CD4-positive, alpha-beta T cell treated with Interleukin-17A for 1 hour (primary cell): ENCODE data around the gene ADARB2.
"Not testable (repeated sequence)": the region's sequence is repeated elsewhere in the genome, so short reads cannot be mapped to it uniquely, and the experiment has no call there.

Experiments used
- DNase-seq: peaks from one replicate; pipeline ENCODE4 v3.0.0-alpha.2; 2020

The ADARB2 gene

DNA sequence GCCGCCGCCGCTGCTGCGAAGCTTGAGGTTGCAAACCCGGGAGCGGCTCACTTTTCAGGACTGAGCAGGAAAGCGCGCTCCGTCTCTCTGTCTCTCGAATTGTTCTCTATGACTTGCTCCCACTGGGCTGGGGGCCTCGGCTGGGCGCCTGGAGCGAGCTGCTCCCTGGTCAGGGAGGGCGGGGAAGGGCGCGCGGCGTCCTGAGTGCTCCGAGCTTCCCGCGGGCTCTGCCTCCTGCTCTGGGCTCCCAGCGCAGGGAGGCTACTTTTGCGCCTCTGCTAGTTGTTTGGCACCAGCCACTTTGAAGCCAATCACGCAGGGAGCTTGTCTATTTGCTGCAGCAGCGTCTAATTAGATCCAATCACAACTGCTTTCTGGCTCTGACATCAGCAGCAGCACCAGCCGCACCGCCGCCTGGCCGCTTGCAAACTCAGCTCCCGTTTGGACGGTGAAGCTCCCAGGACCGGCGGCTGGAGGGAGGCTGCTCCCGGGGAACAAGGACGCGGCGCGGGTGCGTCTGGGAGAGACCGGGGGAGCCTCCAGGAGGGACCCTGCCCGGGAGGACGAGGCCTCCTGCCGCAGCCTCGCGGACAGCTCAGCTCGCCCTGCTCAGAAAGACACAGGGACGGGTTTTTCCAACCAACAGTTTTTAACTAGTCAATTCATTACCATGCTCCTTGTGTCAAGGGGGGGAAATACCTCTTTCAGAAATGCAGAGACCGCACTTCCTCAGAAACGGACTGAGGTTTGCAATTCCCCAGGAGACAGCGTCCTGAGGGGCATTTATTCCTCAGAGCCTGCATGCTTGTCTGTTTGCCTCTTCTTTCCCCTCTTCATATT is at the start of gene ADARB2:
ADARB2 (minus strand) TSS at position 304 of the 840 bp plus-strand sequence.
- no peak for DNase-seq

DNA sequence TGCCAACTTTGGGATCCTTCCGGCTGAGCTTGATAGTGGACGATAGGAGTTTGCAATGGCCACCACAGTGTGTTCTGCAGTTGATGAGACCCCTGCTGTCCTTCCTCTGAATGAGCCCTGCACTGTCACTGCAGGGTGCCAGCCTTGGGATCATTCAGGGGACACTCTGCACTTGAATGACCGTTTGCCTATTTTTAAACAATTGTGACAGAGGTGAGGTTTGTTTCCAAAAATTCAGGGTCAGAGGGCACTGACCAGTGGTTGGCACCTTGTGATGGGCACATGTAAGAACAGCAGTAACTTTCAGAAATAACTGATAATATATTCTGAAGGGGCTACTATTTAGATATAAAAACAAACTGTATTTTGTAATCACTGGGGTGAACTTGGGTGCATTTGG is 48.5 kb upstream of the ADARB2 start:
- no peak for DNase-seq

DNA sequence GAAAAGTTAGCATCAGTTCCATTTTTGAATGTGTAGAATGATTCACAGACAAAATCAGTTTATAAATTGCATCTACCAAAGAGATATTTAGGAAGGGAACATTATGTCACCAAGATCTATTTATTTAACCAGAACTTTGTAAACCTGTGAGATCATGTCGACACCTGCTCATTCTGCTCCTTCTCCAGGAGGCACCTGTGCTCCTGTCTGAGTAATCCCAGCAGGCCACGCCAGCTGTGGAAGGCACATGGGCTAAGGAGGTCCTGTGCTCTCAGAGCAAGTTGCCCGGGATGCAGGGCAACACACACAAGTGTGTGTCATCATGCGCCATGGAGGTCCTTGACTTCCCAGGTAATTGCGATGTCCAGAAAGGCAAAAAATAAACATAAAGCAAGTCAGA is 45.5 kb upstream of the ADARB2 start:
- no peak for DNase-seq

DNA sequence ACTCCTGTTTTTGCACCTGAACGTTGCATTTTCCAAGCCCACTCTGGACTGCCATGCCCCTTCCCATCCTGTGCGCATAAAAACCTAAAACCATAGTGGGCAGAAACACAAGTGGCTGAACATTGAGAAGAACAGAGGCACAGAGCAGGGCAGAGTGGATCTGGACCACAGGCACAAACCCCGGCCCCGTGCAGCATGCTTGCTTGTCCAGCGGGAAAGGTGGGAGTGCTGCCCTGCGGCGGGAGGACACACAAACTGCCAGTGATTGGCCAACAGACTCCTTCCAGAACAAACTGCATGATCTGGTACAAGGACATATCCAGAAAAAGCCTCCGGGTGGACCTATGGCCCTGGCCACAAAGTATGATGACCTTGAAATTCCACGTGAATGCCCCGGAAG is 42.5 kb upstream of the ADARB2 start:
- no peak for DNase-seq

DNA sequence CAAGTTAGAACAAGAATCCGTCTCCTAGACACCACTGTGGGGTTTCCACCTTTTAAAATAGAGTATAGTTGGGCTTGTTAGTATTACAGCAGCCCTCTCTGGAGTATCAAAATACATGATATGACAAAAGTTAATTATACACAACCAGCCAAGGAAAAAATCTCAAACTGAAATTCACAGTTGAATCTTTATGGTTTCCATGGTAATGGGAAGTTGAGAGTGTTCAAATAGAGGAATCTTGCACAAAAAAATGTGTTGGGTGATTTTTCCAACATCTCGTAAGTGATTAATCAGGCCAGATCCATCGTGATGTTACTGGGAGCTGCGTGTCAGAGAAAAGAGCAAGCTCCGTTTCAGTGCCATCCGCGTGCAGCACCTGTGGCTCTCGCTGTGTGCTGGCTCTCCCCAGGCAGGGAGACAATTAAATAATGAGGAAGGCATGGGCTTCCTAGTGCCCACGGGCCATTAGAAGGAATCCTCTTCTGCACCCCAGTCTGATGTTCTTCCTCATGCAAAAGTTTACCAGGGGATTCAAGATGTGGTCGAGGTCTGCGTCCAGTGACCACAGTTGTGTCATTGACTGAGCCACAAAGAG is 41.1 kb upstream of the ADARB2 start:
- DNase-seq = no peak

DNA sequence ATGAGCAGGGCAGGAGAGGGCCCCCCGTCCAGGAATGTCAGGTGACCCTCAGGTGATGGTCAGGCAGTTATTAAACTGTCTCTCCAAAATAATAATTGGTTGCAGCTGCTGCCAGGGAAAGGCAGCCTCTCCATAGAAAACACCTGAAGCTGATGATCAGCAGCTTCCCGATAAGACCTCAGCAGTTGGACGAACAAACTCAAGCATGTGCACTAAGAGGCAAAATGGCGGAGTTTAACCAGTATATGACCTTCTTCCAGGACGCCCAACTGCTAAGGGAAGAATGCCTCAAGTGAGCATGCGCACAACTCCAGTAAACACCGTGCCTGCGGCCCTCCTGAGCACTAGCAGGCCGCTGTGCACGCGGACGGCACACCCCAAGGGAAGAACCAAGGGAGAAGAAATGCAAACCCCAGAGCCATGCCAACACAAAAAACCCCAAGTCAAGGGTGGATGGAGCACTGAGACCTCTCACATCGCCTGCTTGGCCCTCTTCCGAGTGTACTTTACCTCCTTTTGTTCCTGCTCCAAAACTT is 38.9 kb upstream of the ADARB2 start:
- DNase-seq = no peak

DNA sequence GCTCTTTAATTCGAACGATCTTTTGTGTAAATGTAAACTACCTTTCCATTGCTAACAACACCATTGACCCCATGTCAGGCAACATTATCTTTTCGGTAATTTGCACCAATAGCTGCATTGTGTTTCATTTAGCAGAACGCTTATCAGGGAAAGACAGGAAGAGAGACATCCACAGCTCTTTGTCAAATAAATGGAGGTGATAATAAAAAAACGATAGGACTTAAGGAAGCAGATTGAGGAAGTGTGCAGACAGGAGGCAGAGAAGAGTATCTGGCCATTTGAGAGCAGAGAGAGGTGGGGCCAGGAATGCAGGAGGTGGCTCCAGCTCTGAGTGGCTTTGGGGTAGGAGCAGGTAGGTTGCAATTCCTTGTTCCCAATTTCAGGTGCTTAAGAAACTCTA is 37.5 kb upstream of the ADARB2 start:
- no peak for DNase-seq

DNA sequence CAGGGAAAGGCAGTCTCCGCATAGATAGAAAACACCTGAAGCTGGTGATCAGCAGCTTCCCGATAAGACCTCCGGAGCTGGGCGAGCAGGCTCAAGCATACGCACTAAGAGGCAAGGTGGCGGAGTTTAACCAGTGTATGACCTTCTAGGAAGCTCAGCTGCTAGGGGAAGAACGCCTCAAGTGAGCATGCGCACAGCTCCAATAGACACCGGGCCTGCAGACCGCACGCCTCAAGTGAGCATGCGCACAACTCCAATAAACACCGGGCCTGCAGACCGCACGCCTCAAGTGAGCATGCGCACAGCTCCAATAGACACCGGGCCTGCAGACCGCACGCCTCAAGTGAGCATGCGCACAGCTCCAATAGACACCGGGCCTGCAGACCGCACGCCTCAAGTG is 35.9 kb upstream of the ADARB2 start:
- not testable (repeated sequence) for DNase-seq

DNA sequence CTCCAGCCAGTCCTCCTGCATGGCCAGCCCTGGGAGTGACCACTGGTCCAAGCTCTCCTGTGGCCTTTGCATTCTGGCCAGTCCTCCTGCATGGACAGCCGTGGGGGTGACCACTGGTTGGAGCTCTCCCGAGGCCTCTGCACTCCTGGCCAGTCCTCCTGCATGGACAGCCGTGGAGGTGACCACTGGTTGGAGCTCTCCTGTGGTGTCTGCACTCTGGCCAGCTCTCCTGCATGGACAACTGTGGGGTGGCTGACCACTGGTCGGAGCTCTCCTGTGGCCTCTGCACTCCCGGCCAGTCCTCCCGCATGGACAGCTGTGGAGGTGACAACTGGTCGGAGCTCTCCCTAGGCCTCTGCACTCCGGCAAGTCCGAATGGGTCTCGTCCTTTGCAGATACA is 28.7 kb upstream of the ADARB2 start:
- DNase-seq = no peak

DNA sequence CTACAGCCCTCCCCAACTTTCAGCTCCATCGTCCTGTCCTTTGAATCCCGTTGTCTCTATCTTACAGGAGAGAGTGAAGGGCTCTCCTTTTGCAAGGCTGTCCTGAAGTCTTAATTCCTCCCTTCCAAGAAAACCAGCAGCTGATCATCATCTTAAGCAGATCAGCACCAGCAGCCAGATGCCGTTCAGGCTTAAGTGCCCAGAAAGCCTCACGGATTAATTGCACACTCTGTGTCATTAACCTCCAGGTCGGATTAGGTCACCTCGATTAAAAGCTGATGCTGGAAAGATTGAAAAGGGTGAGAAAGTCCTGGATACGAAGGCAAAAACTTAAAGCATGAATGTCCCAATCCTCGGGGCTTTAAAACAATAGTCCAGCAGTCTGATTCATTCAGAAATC is 24.8 kb upstream of the ADARB2 start:
- no peak for DNase-seq

DNA sequence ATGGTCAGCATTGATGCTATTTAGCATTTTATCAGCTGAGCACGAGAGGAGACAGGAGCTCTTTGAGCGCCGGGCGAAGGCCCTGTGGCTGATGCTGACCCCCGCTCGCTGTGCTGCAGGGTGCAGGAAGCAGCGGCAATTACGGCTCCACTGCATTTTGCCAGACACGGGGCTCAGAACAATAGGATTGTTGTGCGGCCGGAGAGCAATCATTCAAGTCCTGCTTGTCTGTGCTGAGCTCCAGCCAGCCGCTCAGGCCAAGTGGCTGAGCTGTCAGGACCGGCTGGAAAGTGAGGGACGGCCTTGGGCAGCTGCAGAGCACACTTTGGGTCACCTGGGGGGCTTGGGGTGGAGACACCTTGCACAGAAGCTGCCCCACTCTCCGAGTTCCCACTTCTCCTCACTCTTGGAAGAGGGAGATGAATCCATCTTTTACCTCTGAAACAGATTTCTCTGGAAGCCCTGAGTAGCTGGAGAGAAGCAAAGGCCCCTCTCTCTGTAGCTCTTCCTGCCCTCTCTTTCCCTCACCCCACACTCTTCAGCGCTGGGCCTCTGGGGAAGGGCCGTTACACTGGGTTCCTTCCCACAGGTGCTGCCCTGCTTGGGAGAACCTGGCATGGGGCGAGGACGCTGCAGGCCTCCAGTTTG is 17.3 kb upstream of the ADARB2 start:
- no peak for DNase-seq

DNA sequence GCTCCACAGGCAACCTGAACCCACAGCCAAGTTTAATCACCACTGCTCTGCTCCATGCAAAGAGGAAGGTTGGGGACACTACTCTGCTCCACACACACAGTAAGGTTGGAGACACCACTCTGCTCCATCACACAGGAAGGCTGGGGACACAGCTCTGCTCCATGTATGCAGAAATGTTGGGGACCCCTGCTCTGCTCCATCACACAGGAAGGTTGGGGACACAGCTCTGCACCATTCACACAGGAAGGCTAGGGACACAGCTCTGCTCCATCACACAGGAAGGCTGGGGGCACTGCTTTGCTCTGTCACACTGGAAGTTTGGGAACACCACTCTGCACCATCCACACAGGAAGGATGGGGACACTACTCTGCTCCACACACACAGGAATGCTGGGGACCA is 14.8 kb upstream of the ADARB2 start:
- no peak for DNase-seq

DNA sequence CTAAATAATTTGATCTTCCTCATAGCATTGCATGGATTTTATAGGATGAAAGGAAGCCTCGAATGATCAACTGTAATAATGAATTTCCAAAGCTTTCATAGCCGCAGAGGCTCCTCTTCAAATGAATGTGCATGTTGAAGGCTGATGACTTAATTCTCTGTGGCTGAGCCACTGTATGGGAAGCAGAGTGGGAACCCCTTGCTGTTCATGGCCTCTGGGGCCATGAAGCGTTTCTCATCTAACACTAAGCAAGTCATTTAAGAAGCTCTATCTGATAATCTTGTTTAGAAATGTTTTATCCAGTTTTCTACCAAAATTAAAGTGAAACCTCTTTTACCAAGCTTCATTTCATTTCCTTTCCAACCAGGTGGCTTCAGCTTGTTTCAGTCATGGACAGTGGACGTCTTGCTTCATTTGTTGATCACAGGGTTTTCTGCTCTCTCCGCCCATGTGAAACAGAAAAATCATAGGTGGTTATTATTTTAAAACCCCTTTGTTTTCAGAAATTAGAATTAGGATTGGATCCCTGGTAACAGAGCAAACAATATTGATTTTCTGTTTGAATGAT is 10.3 kb upstream of the ADARB2 start:
- no peak for DNase-seq

DNA sequence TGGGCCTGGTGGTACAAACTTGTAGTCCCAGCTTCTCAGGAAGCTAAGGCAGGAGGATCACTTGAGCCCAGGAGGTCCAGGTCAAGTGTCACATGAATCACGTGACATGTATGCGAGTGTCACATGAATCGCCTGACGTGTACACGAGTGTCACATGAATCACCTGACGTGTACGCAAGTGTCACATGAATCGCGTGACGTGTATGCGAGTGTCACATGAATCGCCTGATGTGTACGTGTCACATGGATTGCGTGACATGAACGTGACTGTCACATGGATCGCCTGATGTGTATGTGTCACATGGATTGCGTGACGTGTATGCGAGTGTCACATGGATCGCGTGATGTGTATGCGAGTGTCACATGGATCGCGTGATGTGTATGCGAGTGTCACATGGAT is 9.5 kb upstream of the ADARB2 start:
- DNase-seq = no peak

DNA sequence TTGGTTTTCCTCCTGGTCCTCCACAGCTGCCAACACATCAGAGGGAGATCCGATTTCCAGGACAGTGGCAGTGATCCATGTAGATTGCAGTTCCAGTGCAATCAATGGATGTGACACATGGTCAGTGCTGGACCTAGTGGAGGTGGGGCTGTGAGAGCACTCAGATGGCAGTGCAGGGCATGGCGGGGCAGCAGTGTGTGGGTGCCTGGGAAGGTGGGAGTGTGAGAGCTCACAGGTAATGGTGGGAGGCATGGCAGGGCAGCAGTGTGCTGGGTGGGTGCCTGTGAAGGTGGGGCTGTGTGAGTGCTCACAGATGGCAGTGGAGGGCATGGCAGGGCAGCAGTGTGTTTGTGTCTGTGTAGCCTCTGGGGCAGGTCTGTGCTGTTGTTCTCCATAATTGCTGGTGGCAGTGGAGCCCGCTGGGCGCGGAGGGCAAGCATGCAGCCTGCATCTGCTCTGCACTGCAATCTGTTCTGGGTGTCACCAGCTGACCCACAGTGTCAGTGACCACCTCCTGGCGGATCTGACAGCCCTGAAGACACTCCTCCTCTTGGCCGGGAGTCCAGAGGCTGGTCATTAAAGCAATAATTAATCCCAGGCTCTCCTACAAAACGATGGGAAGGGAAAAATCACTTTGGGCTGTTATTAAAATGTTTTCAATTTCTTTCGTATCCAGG is 8.6 kb upstream of the ADARB2 start:
- no peak for DNase-seq

DNA sequence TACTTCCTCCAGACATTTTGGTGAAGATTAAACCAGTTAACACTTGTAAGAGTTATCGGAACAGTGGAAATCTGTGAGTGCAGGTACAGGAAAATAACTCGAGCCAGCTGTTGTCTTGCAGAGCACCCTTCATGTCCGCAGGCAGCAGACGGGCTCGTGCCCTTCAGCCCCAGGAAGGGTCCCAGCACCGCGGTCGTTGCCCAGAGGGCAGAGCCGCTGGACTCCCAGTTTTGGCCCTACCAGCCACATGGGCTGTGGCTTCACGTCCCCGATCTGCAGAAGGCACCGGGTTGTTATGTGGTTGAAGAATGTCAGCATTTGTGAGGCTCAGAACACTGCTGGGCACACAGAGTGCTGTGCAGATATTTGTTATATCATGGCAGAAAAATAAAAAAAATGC is 7.2 kb upstream of the ADARB2 start:
- DNase-seq = no peak

DNA sequence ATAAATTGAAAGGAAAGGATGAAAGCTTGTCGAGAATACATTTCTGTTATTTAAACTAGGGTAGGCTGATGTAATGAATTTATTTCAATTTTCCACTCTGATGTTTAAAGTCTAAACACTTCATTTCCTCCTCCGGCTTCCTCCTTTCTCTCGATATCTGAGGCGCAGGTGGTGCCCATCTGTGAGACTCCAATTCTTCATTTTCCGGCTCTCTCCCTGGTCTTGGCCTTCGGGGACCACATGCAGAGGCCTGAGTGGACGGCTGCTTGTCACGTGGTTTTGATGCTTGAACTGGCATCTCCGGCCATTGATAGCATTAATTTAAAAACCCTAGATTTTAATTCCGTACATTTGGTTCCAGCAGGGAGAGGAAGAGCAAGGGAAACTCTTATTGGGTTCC is 5.8 kb upstream of the ADARB2 start:
- DNase-seq = no peak

DNA sequence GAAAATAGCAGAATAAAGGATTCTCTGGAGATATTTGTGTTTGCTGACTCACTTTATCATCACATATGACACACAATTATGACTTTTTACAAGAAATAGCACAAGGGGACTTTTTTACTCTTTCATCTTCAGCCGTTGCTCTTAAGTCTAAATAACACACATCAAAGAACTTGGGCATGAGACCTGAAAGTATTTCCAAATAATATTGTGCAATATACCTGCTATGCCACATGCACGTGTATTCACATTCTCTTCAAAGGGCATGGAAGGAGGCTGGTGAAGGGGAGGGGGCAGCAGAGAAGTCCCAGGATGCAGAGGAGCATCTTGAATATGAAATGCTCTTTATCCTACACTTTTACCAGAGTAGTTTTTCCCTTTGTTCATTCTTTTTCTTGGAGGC is 4.1 kb upstream of the ADARB2 start:
- DNase-seq = no peak

DNA sequence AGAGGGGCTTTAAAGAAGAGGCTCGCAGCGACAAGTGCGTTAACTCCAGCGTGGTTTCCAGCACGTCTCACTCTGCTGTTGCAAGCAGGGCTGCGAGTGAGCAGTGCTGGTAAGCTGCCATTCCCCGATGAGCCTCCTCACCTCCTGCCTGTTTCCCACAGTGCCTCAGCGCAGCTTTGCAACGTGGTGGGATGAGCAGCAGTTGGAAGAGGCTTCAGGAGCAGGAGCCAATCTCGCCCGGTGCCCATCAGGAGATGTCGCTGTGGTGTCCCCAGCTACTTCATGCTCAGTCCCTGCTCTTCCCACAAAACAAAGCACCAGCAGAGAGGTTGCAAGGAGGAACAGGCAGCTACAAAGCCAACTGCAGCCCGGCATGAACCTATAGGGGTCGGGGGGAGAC is 2.4 kb upstream of the ADARB2 start:
- no peak for DNase-seq

DNA sequence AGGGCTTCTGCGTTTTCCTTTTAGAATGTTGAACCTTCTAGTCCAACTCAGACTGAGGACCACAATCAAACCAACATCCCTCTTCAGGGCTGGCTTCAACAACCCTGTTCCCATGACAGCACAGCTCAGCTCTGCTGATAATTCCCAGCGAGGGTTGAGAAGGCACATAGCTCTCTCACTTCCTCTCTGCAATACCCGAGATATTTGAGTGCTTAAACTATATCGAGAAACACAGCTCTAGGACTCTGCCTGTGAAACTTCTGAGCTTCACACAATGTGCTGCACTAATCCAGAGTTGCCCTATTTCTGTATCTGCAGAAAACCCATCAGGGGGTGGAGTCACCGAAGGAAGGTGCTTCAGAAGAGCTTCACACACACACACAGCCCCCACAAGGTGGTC is 1.6 kb upstream of the ADARB2 start:
- DNase-seq = no peak

DNA sequence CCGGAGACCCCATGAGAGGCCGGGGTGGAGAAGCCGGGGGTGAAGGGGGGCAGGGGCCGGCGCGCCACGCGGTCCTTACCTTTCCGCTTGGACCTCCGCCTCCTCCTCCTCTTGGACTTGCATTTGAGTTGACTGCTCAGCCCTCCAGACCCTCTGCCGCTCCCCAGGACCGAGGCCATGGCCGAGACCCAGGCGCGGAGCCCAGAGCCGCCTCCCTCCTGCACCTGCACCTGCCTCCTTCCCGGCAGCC is 428 bp downstream of the ADARB2 start:
- no peak for DNase-seq

DNA sequence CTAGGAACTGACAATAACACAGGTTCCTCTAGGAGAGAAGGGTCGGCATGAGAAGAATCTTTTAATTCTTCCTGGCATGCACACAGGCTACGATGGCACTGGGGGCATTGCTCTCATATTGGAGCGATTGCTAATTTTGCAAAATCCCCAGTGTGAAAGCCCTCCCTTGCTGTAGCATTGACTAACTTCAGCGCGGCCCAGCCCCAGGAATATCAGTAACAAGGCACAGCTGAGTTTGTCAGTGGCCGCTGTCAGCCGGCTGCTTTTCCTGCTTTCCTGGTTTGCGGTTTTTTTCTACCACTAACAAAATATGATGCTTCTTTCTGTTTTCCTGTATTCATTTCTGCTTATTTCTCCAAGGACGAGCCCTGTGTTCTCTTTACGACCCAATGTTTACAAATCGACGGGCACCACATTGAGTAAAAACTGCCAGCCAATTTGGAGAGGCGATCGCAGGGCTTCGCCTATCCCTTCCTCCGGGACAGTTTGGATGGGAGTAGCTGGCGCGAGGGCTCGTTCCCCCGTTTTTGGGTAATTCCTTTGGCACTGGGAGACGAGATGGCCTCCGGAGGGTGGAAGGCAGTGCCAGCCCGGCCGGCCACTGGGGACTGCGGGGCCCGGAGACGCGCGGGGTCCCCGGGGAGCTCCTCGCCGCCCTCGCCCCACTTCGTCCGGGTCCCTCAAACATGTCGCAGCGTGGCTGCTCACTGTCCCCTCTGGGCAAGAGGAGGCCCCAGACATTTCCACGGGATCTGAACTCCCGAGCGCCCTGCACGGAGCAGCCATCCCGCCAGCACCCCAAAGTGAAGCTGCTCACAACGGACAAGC is 967 bp downstream of the ADARB2 start:
- no peak for DNase-seq

DNA sequence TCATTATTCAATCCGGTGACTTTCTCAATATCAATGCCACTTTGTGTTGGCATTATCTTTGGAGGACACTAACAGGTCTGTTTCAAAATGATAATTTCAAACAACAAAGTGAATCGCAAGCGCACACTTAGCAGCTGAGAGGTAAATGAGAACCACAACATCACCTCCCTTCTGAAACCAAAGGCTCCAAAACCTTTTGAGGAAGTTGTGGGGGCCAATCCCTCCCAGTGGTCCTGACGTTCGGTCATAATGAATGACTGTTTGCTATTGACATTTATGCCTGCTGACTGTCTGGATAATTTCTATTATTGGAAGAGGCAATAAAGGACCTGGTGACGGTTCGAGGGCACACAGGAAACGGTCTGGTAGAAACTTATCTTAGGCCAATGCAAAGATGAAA is 1.8 kb downstream of the ADARB2 start:
- DNase-seq = no peak
